Measurements from ENCODE around the gene MAP3K9.

GRCh38 chr14:70812124-70812818 lies 3.0 kb upstream of the MAP3K9 start:
- TF ChIP-seq CTCF (IDR thresholded peaks at IDR 0.05) (no peak), POLR2A (IDR thresholded peaks at IDR 0.05) (no peak)
